Measurements from ENCODE around the gene AATF.

GRCh38 chr17:37017404-37017803 is 68.7 kb downstream of the AATF start:
- no peak for TF ChIP-seq CTCF (IDR thresholded peaks at IDR 0.05)
- no peak for TF ChIP-seq POLR2A (IDR thresholded peaks at IDR 0.05)

Data from Peyer's patch (tissue), 4 donors.